ENCODE results near the gene IGF1R. TPM values are rescaled to one million over a fixed set of nuclear protein-coding genes. Genes with fewer than 3 reads are reported as not detected.

Gene IGF1R
- total and polyA plus RNA-seq, 4 experiments from 2014 or later: 0.45 to 49.2 (median 25.1) TPM

GRCh38 chr15:98858610-98859023 lies 210.3 kb downstream of the IGF1R start:
- Mint-ChIP-seq H3K36me3 (no peaks in the 10 kb centered on the region), H3K27me3 (no peaks in the 10 kb centered on the region), H3K9me3 (no peaks in the 10 kb centered on the region), H3K4me3 (peak overlapping the region; percentile 2 to 71 (median 42)), H3K27ac (peak overlapping the region; percentile 24 to 91 (median 74)), H3K4me1 (peaks cover 13 to 38% (median 30%) of the 10 kb centered on the region in 4 donors)
- no peak for DNase-seq
- intact Hi-C loops (cut with micrococcal nuclease): no loop called here
- H3K4me3 ChIP-seq (ENCODE audit: low read length in 2 of 2): no peak overlapping the region
- ChIA-PET POLR2A (ENCODE audit: partially characterized antibody) (interaction anchor here (1.0 kb wide), 1 partner anchor 211 kb away, joined by 5 read pairs; the partner anchor contains the start of gene IGF1R), CTCF (ENCODE audit: partially characterized antibody) (interaction anchor here (0.6 to 1.3 kb wide), 4 partner anchors 9 to 218 kb away, joined by 3 to 4 read pairs (median 3); no protein-coding TSS in a partner anchor)
- H3K27me3 ChIP-seq (ENCODE audit: insufficient read depth, low read length): no peaks in the 10 kb centered on the region
- peaks cover 11% of the 10 kb centered on the region for H3K4me1 ChIP-seq (ENCODE audit: insufficient read depth, low read length)
- H3K27ac ChIP-seq (ENCODE audit: low read depth, low read length): no peak overlapping the region
- H3K36me3 ChIP-seq (ENCODE audit: insufficient read depth, low read length): no peaks in the 10 kb centered on the region
- no peaks in the 10 kb centered on the region for H3K9me3 ChIP-seq (ENCODE audit: control insufficient read depth in 1 of 2, low read length in 2 of 2)

DNA sequence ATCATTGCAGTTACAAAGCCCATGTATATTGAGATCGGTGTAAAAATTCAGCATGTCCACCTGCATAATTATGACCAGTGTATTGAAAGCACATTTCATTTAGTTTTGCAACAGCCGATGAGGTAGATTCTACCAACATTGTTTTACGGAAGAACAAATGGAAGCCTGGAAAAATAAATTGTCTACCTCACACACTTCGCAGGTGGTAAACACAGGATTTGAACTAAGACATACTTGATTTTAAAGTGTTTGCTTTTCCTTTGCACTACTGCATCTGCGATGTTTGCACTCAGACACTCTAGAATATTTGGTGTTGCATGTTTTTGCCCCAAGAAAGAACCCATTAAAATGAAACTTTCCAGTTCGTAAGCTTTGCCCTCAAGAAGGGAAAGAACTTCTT lies 210.8 kb downstream of the IGF1R start:
- Histone ChIP-seq H3K27me3 (ENCODE audit: insufficient read depth, low read length) (no peaks in the 10 kb centered on the region), H3K27ac (ENCODE audit: low read depth, low read length) (no peak overlapping the region), H3K4me1 (ENCODE audit: insufficient read depth, low read length) (peaks cover 7% of the 10 kb centered on the region), H3K36me3 (ENCODE audit: insufficient read depth, low read length) (no peaks in the 10 kb centered on the region), H3K4me3 (ENCODE audit: low read length in 2 of 2) (no peak overlapping the region), H3K9me3 (ENCODE audit: control insufficient read depth in 1 of 2, low read length in 2 of 2) (no peaks in the 10 kb centered on the region)
- intact Hi-C loops (cut with micrococcal nuclease): no loop called here
- H3K27me3 Mint-ChIP-seq: no peaks in the 10 kb centered on the region
- peak overlapping the region in 4 of 7 donors; percentile 39 to 91 (median 66) for H3K27ac Mint-ChIP-seq
- CTCF ChIA-PET (ENCODE audit: partially characterized antibody): interaction anchor here (0.6 to 1.5 kb wide), 5 partner anchors 8 to 218 kb away, joined by 3 to 4 read pairs (median 3); no protein-coding TSS in a partner anchor
- peaks cover 13 to 33% (median 27%) of the 10 kb centered on the region in 4 donors for H3K4me1 Mint-ChIP-seq
- no peak for DNase-seq
- POLR2A ChIA-PET (ENCODE audit: partially characterized antibody): interaction anchor here (1.0 kb wide), 1 partner anchor 211 kb away, joined by 5 read pairs; the partner anchor contains the start of gene IGF1R
- peak overlapping the region in 5 of 8 donors; percentile 9 to 71 (median 52) for H3K4me3 Mint-ChIP-seq
- no peaks in the 10 kb centered on the region for H3K9me3 Mint-ChIP-seq
- H3K36me3 Mint-ChIP-seq: no peaks in the 10 kb centered on the region

DNA sequence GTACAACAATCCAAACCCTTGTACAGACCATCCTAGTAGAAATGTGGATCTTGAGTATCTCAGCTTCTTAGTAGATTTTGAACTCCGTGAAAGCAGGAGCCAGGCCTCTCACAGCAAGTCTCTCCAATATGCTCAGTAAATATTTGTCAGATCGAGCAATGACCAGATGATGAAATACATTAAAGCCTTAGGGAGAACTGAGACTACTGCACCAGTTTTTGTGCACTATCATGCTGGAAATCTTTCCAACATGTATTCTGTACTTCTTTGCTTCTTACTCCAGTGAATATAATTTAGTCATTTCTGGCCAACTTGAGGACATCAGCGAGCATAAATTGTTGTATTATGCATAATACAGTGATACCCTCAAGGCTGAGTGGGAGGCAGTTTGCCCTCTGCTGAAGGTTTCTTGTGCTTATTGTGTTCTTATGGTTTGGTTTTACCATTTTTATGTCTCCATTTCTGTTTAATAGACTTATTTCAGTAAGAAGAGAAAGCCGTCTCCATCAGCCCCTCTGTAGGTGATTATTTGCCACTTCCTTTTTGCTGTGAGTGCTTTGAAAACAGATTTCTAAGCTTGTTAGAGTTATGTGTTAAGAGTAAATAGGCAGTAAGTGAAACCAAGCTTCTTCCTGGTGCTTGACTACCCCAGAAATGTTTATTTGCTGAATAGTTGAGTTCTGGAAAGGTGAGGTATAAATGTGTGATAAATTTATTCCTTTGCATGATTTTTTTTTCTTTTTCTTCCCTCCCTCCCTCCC lies 212.1 kb downstream of the IGF1R start:
- Histone ChIP-seq H3K4me3 (ENCODE audit: low read length in 2 of 2) (no peak overlapping the region), H3K27ac (ENCODE audit: low read depth, low read length) (no peak overlapping the region), H3K4me1 (ENCODE audit: insufficient read depth, low read length) (peaks cover 7% of the 10 kb centered on the region), H3K27me3 (ENCODE audit: insufficient read depth, low read length) (no peaks in the 10 kb centered on the region), H3K9me3 (ENCODE audit: control insufficient read depth in 1 of 2, low read length in 2 of 2) (no peaks in the 10 kb centered on the region), H3K36me3 (ENCODE audit: insufficient read depth, low read length) (no peaks in the 10 kb centered on the region)
- ChIA-PET CTCF (ENCODE audit: partially characterized antibody) (interaction anchor here (1.1 to 1.6 kb wide), 4 partner anchors 9 to 342 kb away, joined by 3 to 5 read pairs (median 4); no protein-coding TSS in a partner anchor), POLR2A (ENCODE audit: partially characterized antibody) (no interaction called here)
- peak overlapping the region in 4 of 8 donors; percentile 13 to 65 (median 54) for H3K4me3 Mint-ChIP-seq
- no peaks in the 10 kb centered on the region for H3K27me3 Mint-ChIP-seq
- H3K27ac Mint-ChIP-seq: peak overlapping the region in 6 of 7 donors; percentile 0 to 72 (median 34)
- DNase-seq: no peak
- intact Hi-C loops (cut with micrococcal nuclease): no loop called here
- no peaks in the 10 kb centered on the region for H3K9me3 Mint-ChIP-seq
- no peaks in the 10 kb centered on the region for H3K36me3 Mint-ChIP-seq
- peaks cover 13 to 36% (median 28%) of the 10 kb centered on the region in 4 donors for H3K4me1 Mint-ChIP-seq

DNA sequence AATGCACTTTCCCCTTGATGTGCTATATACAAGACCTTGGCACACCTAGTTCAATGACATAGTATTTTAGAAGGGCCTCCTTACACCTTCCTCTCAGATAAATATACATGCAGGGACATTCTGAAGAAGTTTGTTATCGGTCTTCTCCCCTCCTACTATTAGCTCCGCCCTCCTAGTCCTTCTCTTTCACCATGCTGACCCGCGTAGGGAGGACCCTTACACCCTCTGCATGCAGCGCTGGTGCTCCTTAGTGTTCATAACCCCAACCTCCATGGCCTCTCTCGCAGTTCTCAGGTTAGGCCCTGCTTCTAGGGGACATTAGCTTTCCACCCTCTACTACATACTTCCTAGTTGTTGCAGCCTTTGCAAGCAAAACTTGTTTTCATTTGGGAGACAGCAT lies 212.8 kb downstream of the IGF1R start:
- H3K27me3 ChIP-seq (ENCODE audit: insufficient read depth, low read length): no peaks in the 10 kb centered on the region
- H3K36me3 Mint-ChIP-seq: no peaks in the 10 kb centered on the region
- H3K4me3 Mint-ChIP-seq: peak overlapping the region in 3 of 8 donors; percentile 37 to 70 (median 49)
- peaks cover 7% of the 10 kb centered on the region for H3K4me1 ChIP-seq (ENCODE audit: insufficient read depth, low read length)
- no peak overlapping the region for H3K27ac ChIP-seq (ENCODE audit: low read depth, low read length)
- no peak for DNase-seq
- POLR2A ChIA-PET (ENCODE audit: partially characterized antibody): no interaction called here
- no peaks in the 10 kb centered on the region for H3K36me3 ChIP-seq (ENCODE audit: insufficient read depth, low read length)
- intact Hi-C loops (cut with micrococcal nuclease): no loop called here
- H3K4me3 ChIP-seq (ENCODE audit: low read length in 2 of 2): no peak overlapping the region
- no peaks in the 10 kb centered on the region for H3K9me3 Mint-ChIP-seq
- H3K27ac Mint-ChIP-seq: peak overlapping the region; percentile 0 to 90 (median 53)
- peaks cover 13 to 40% (median 32%) of the 10 kb centered on the region in 4 donors for H3K4me1 Mint-ChIP-seq
- CTCF ChIA-PET (ENCODE audit: partially characterized antibody): interaction anchor here (1.1 to 1.6 kb wide), 4 partner anchors 82 to 342 kb away, joined by 3 to 5 read pairs (median 4); no protein-coding TSS in a partner anchor
- no peaks in the 10 kb centered on the region for H3K27me3 Mint-ChIP-seq
- no peaks in the 10 kb centered on the region for H3K9me3 ChIP-seq (ENCODE audit: control insufficient read depth in 1 of 2, low read length in 2 of 2)

GRCh38 chr15:98863983-98864382 lies 215.6 kb downstream of the IGF1R start:
- Histone ChIP-seq H3K9me3 (ENCODE audit: control insufficient read depth in 1 of 2, low read length in 2 of 2) (no peaks in the 10 kb centered on the region), H3K36me3 (ENCODE audit: insufficient read depth, low read length) (no peaks in the 10 kb centered on the region), H3K27ac (ENCODE audit: low read depth, low read length) (no peak overlapping the region), H3K4me1 (ENCODE audit: insufficient read depth, low read length) (peaks cover 13% of the 10 kb centered on the region), H3K27me3 (ENCODE audit: insufficient read depth, low read length) (no peaks in the 10 kb centered on the region), H3K4me3 (ENCODE audit: low read length in 2 of 2) (no peak overlapping the region)
- no peak for DNase-seq
- ChIA-PET POLR2A (ENCODE audit: partially characterized antibody) (no interaction called here), CTCF (ENCODE audit: partially characterized antibody) (interaction anchor here (0.6 to 1.7 kb wide), 2 partner anchors 16 to 200 kb away, joined by 3 read pairs; no protein-coding TSS in a partner anchor)
- peaks cover 0 to 1% of the 10 kb centered on the region in 2 donors for H3K27me3 Mint-ChIP-seq
- no peak overlapping the region for H3K4me3 Mint-ChIP-seq
- no peaks in the 10 kb centered on the region for H3K9me3 Mint-ChIP-seq
- intact Hi-C loops (cut with micrococcal nuclease): no loop called here
- H3K4me1 Mint-ChIP-seq: peaks cover 16 to 39% (median 30%) of the 10 kb centered on the region in 4 donors
- H3K27ac Mint-ChIP-seq: no peak overlapping the region
- H3K36me3 Mint-ChIP-seq: no peaks in the 10 kb centered on the region

- peak overlapping the region; percentile 61 for H3K27ac ChIP-seq (ENCODE audit: low read depth, low read length)
- peaks cover 0 to 2% (median 0%) of the 10 kb centered on the region in 8 donors for H3K9me3 Mint-ChIP-seq
- H3K4me3 Mint-ChIP-seq: peak overlapping the region; percentile 90 to 96 (median 94)
- peaks cover 0 to 1% of the 10 kb centered on the region in 2 donors for H3K27me3 Mint-ChIP-seq
- CTCF ChIA-PET (ENCODE audit: partially characterized antibody): interaction anchor here (1.0 to 1.4 kb wide), 6 partner anchors 14 to 87 kb away, joined by 3 to 12 read pairs (median 6); no protein-coding TSS in a partner anchor
- H3K4me3 ChIP-seq (ENCODE audit: low read length in 2 of 2): peak overlapping the region; percentile 46 to 63
- no peaks in the 10 kb centered on the region for H3K27me3 ChIP-seq (ENCODE audit: insufficient read depth, low read length)
- POLR2A ChIA-PET (ENCODE audit: partially characterized antibody): interaction anchor here (0.8 to 1.0 kb wide), 2 partner anchors 9 to 15 kb away, joined by 3 read pairs; no protein-coding TSS in a partner anchor
- peaks cover 13 to 25% (median 19%) of the 10 kb centered on the region in 4 donors for H3K4me1 Mint-ChIP-seq
- H3K36me3 Mint-ChIP-seq: no peaks in the 10 kb centered on the region
- peaks cover 6% of the 10 kb centered on the region for H3K4me1 ChIP-seq (ENCODE audit: insufficient read depth, low read length)
- DNase-seq: peak; percentile 59 to 84 (median 72)
- peak overlapping the region; percentile 84 to 97 (median 93) for H3K27ac Mint-ChIP-seq
- intact Hi-C loops (cut with micrococcal nuclease): no loop called here
- no peaks in the 10 kb centered on the region for H3K9me3 ChIP-seq (ENCODE audit: control insufficient read depth in 1 of 2, low read length in 2 of 2)
- no peaks in the 10 kb centered on the region for H3K36me3 ChIP-seq (ENCODE audit: insufficient read depth, low read length)
Measured at GRCh38 chr15:98865397-98866339, 217.3 kb downstream of the IGF1R start.
